GM19193 (cell line): ENCODE results near the gene MAGI1.

Source experiments
- POLR2A ChIP-seq: IDR thresholded peaks from 4 replicates; pipeline ENCODE4 v1.6.1; 2011; ENCODE audit not compliant: insufficient read depth, insufficient read length; ENCODE audit errors: extremely low read depth

Gene MAGI1

DNA sequence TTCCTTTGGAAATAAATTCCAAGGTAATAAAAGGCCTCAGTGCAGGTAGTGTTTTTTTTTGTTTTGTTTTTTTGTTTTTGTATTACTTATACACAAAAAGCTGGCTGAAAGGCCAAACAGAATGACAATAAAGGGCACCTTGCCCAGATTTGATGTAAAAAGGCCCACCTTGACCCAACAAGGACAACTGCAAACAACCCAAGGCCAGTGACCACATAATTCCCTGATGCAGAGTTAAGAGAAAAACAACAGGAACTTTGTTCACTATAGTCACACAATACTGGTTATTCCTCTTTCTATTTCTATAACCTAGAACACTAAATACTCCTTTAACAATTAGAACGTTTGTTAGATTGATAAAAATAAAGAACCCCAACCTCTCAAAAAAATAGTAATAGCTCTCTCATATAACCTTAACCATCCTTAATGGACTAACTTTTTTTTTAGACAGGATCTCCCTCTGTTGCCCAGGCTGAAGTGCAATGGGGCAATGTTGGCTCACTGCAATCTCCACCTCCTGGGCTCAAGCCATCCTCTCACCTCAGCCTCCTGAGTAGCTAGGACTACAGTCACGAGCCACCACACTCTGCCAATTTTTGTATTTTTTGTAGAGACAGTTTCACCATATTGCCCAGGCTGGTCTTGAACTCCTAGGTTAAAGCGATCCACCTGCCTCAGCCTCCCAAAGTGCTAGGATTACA, 113.3 kb downstream of the MAGI1 start:
- no peak for TF ChIP-seq POLR2A

DNA sequence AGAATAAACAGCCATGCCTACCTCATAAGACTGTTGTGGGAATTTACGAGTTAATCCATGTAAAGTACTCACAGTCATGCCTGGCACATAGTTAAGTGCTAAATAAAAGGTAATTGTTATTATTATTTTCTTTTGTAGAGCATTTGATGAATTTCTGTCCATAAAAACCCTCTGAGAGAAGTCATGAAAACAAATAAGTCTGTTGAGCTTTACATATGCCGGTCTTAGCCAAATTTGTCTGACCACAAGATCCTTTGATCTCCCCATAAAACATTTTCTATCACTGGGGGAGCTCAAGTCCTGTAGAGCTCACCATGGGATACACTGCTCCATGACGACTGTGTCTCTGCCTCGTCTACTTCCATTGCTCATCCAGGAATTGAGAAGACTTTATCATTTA, 114.0 kb downstream of the MAGI1 start:
- no peak for TF ChIP-seq POLR2A

GRCh38 chr3:65922441-65922840, 116.3 kb downstream of the MAGI1 start:
- no peak for TF ChIP-seq POLR2A

DNA sequence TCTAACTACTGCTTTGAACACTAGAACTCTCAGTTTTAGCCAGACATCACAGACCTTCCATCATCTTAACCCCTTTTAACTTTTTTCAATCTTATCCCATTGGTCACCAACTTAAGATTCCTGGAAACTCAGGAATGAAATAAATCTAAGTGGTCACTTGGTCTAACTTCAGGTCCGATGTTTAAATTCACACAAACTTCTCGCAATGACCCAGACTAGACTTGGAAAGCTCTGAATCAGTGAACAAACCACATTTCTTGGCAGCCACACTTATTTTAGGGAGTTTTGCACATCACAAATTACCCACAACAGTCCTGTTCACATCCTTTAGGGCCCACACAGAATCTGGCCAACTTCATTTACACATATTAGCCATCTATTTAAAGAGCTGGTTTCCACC, 118.9 kb downstream of the MAGI1 start:
- no peak for TF ChIP-seq POLR2A

DNA sequence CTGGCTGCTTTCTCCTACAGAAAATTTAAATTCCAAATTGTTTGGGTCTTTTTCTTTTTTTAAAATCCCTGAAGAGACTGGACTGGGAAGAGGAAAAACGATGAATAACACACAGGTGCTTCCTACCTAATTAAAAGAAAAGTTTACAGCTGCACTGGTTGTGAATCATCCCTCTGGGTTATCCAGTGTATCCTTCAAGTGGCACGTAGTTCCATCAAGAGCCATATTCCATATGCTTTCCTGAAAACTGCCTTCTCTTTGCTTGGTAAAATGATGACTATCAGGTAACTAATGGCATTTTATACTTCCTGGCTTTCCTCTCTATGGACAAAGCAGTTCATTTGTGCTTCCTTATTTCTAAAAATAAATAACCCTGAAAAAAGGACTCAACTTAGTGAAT, 123.2 kb downstream of the MAGI1 start:
- no peak for TF ChIP-seq POLR2A

DNA sequence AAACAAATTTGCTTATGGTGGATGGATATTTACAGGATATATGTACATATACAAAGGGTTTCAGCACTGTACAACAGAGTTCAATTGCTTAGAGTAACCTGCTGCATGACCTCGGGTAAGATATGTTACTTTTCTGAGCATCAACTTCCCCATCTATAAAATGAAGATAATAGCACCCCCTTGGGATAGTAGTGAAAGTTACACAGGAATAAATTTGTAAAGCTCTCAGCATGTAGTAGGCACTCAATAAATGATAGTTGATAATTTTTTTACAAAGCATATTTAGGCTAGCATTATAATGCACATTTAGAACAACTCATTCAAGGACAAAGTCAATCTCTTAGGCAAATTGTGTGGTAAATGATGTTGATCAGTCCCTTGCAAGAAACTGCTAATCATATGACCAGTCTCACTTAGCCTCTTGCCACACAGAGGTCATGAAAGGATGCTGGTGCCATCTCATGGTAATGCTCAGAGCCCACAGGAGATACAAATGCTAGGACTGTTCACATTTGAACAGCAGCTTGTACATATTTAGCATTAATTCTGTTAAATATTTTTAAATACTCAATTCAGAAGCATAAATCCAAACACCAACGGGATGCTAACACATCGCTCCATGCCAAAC, 123.9 kb downstream of the MAGI1 start:
- no peak for TF ChIP-seq POLR2A

DNA sequence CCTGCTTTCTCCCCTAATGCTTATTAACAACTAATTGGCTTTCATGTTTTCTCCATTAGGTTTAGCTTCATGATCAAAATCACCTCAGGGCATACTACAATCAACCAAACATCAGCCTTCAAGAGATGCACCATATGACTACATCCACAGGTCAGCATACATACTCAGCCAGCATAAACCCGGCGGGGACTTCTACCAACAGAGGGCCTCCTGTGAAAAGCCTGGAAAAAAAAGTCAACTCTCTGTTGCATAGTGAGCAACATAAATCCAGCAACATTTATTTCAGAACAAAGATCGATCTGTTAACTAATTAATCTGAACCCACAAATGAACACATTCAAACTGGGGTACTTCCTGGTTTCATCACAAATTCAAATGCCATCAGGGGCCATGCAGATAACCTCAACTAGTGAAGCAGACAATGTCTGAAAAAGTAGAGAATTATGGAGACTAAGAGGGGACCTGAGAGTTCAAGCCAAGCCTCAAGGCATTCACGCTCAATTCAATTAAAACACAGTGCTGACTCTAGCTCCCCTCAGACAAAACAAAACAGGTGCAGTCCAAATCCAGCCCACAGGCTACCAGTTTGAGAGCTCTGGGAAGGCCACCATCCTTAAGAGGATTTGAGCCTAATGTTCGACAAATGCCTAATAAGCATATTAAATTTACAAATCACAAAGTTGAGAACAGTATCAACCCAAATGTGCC, 124.5 kb downstream of the MAGI1 start:
- no peak for TF ChIP-seq POLR2A

DNA sequence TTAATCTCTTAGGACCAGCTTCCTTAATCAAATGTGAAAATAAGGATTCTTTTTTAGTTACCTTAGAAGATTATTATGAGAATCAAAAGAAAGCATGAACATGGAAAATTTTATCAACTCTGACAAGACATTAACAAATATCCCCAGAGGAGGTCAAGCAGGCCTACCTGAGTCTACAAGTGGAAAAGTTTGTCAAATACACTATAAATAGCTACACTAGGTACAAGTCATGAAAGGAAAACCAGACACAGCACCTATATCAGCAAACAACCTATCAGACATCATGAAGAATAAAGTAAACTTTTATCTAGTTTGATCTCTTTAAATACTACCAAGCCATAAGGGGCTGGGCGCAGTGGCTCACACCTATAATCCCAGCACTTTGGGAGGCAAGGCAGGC, 126.1 kb downstream of the MAGI1 start:
- TF ChIP-seq POLR2A: no peak

- TF ChIP-seq POLR2A: no peak
Measured at GRCh38 chr3:65908588-65908987, 130.1 kb downstream of the MAGI1 start.

DNA sequence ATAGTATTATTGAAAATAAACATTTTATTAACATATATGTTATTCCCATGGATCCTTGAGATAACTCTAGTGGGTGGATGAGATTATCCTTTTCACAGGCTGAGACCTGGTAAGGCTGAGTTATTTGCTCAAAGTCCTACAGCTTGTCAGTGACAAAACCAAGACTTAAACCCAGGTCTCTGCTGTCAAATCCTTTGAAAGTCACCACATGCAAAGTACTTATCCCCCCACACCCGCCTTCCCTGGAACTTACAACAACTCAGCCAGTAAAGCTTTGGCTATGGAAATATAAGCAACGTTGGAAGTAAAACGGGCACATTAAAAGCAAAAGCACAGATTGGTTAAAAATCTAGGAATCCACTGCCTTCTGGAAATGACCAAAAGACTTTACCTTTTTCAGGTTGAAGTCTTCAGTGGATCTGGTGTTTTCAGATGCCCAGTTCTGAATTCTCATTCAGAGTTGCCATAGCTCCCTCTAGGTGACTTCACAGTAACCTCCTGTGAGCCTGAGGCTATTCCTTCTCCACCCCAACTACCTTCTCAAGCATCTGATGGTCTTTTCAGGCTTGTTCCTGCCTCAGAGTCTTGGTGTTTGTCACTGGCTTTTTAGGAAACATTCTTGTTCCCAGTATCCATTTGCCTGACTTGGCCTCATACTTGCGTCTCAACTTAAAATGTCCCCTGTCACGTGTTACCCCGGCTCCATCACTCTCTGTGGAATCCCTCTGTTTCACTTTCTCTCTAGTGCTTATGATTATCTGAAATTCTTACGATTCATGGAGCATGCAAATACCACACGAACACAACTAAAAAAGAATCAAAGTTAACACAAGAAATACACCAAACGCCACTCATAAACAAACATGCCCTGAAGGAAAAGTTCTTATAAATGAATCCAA, 131.2 kb downstream of the MAGI1 start:
- TF ChIP-seq POLR2A: no peak

DNA sequence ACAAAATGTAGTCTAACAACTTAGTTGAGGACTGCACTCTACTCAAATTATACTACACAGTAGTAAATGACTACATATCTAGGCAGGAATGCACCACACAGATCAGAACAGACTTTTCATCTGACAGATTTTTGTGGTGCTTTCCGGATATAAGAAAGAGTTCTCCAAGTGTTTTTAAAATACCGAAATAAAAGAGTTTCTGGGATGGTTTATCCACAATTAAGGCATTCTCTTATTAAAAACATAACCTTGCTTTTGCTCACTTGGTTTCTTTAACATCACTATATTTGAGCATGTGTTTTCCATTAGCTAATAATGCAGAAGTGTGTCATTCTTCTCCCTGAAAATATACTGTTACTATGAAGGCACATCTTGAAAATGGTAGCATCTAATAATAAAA, 132.9 kb downstream of the MAGI1 start:
- TF ChIP-seq POLR2A: no peak

GRCh38 chr3:65904016-65904415, 134.7 kb downstream of the MAGI1 start:
- TF ChIP-seq POLR2A: no peak

- no peak for TF ChIP-seq POLR2A
Measured at GRCh38 chr3:65902304-65902793, 136.4 kb downstream of the MAGI1 start.

GRCh38 chr3:65901226-65901625, 137.5 kb downstream of the MAGI1 start:
- TF ChIP-seq POLR2A: no peak

GRCh38 chr3:65899226-65899625, 139.5 kb downstream of the MAGI1 start:
- TF ChIP-seq POLR2A: no peak
